Liver (tissue), 9 donors: ENCODE measurements around the gene AOAH. TPM values are rescaled to one million over a fixed set of nuclear protein-coding genes. Genes with fewer than 3 reads are reported as not detected.

Experiments used
- DNase-seq: peaks from one replicate; pipeline ENCODE4 v3.0.0-alpha.2; 2017; ENCODE audit warnings: low spot score
- H3K27ac ChIP-seq, 2 donors: one replicate each; pipeline ENCODE4 v1.7.0; 2013; ENCODE audit warnings: inconsistent platforms in 2 of 2, low read length in 2 of 2, control low read depth in 1 of 2, low read depth in 1 of 2, mild to moderate bottlenecking in 1 of 2
- H3K27me3 ChIP-seq, 4 donors: one replicate each; pipeline versions ENCODE4 v1.6.1 to v1.7.0; 2013; ENCODE audit warnings: low read length in 3 of 4, inconsistent platforms in 1 of 4, mild to moderate bottlenecking in 1 of 4, moderate library complexity in 1 of 4; ENCODE audit not compliant: control insufficient read depth in 4 of 4, insufficient read depth in 4 of 4
- H3K36me3 ChIP-seq, 4 donors: one replicate each; pipeline versions ENCODE4 v1.6.1 to v1.7.0; 2013; ENCODE audit warnings: low read length in 3 of 4, mild to moderate bottlenecking in 3 of 4, low read depth in 1 of 4, moderate library complexity in 1 of 4; ENCODE audit not compliant: control insufficient read depth in 4 of 4, insufficient read depth in 3 of 4
- H3K4me1 ChIP-seq, 4 donors: one replicate each; pipeline versions ENCODE4 v1.6.1 to v1.7.0; 2013; ENCODE audit warnings: low read length in 3 of 4, mild to moderate bottlenecking in 3 of 4, moderate library complexity in 1 of 4; ENCODE audit not compliant: control insufficient read depth in 4 of 4, insufficient read depth in 4 of 4
- H3K4me3 ChIP-seq, 3 donors: one replicate each; pipeline versions ENCODE4 v1.6.1 to v1.7.0; 2013; ENCODE audit warnings: low read length in 3 of 3, control low read depth in 1 of 3, low read depth in 1 of 3, mild to moderate bottlenecking in 1 of 3
- H3K9ac ChIP-seq, 2 donors: one replicate each; pipeline ENCODE4 v1.7.0; 2013; ENCODE audit warnings: low read length in 2 of 2, mild to moderate bottlenecking in 2 of 2, moderate library complexity in 2 of 2, control low read depth in 1 of 2, low read depth in 1 of 2
- H3K9me3 ChIP-seq, 4 donors: one replicate each; pipeline versions ENCODE4 v1.6.1 to v1.7.0; 2013; ENCODE audit warnings: low read length in 3 of 4; ENCODE audit not compliant: control insufficient read depth in 4 of 4
- EGR1 ChIP-seq, 2 donors: IDR thresholded peaks; 2 replicates each; pipeline ENCODE4 v1.6.1; 2016 to 2018; ENCODE audit warnings: antibody characterized with exemption in 2 of 2, low read depth in 2 of 2
- FOXA1 ChIP-seq: IDR thresholded peaks from 2 replicates; pipeline ENCODE4 v1.6.1; 2016; ENCODE audit warnings: antibody characterized with exemption
- FOXA2 ChIP-seq: IDR thresholded peaks from 2 replicates; pipeline ENCODE4 v1.6.1; 2016; ENCODE audit warnings: antibody characterized with exemption
- GABPA ChIP-seq, 2 donors: IDR thresholded peaks in 1 of 2; conservative IDR thresholded peaks in 1 of 2; 2 replicates each; pipeline ENCODE4 v1.6.1; 2016; ENCODE audit warnings: antibody characterized with exemption in 2 of 2, mild to moderate bottlenecking in 1 of 2, moderate library complexity in 1 of 2
- HNF4G ChIP-seq: IDR thresholded peaks from 2 replicates; pipeline ENCODE4 v1.6.1; 2016; ENCODE audit warnings: antibody characterized with exemption
- JUND ChIP-seq, 2 donors: IDR thresholded peaks; 2 replicates each; pipeline ENCODE4 v1.6.1; 2016; ENCODE audit warnings: antibody characterized with exemption in 2 of 2
- NR2F2 ChIP-seq: IDR thresholded peaks from 2 replicates; pipeline ENCODE4 v1.6.1; 2016; ENCODE audit warnings: antibody characterized with exemption
- RXRA ChIP-seq, 2 donors: IDR thresholded peaks; 2 replicates each; pipeline ENCODE4 v1.6.1; 2017 to 2018; ENCODE audit warnings: antibody characterized with exemption in 2 of 2, mild to moderate bottlenecking in 1 of 2
- SP1 ChIP-seq: IDR thresholded peaks from 2 replicates; pipeline ENCODE4 v1.6.1; 2018; ENCODE audit warnings: antibody characterized with exemption, mild to moderate bottlenecking
- TAF1 ChIP-seq: conservative IDR thresholded peaks from 2 replicates; pipeline ENCODE4 v1.6.1; 2016; ENCODE audit warnings: antibody characterized with exemption, mild to moderate bottlenecking
- YY1 ChIP-seq: IDR thresholded peaks from 2 replicates; pipeline ENCODE4 v1.6.1; 2016; ENCODE audit warnings: antibody characterized with exemption, mild to moderate bottlenecking
- WGBS: extraction: QIAGEN DNeasy Blood & Tissue Kit; methylation state at CpG from one replicate; pipeline ENCODE4 v1.1.7; 2013; 5-methylcytosine and 5-hydroxymethylcytosine counted together
- polyA plus RNA-seq, 2 donors: library from polyadenylated mRNA; stranded (reverse) in 1 of 2; unstranded in 1 of 2; fragments of 200-250 nt in 1 of 2; fragments of >200 nt in 1 of 2; fragmentation: Nextera tagmentation in 1 of 2; extraction: Ambion mirVana in 1 of 2; gene quantifications; one replicate each; pipeline versions ENCODE4 v1.2.1 to v1.2.3, GENCODE V29; 2013 to 2015
- total RNA-seq, 2 donors: library from RNA; depleted of rRNA; stranded (reverse); fragments of >200 nt; gene quantifications; one replicate each; pipeline ENCODE4 v1.2.3, GENCODE V29; 2014
- TF ChIP-seq, protein P1 (sequence below): IDR thresholded peaks from 2 replicates; pipeline ENCODE4 v1.6.1; 2016; ENCODE audit warnings: antibody characterized with exemption
- TF ChIP-seq, protein P2 (sequence below): IDR thresholded peaks from 2 replicates; pipeline ENCODE4 v1.6.1; 2016; ENCODE audit warnings: antibody characterized with exemption
- TF ChIP-seq, protein P3 (sequence below): fragments of 150-350 bp; IDR thresholded peaks from 2 replicates; pipeline ENCODE4 v1.5.1; 2017; ENCODE audit warnings: improper control_type of control experiment, low read depth, low read length; ENCODE audit not compliant: missing input control
- TF ChIP-seq, protein P4 (sequence below): IDR thresholded peaks from 2 replicates; pipeline ENCODE4 v1.6.1; 2016; ENCODE audit warnings: antibody characterized with exemption
- donor health status: healthy.
- donor health status: healthy.
- donor health status: healthy.
- donor health status: healthy.
- donor health status: healthy.

AOAH gene
- total and polyA plus RNA-seq, 4 donors, result 2.4 to 26.7 (median 5.8) TPM

DNA sequence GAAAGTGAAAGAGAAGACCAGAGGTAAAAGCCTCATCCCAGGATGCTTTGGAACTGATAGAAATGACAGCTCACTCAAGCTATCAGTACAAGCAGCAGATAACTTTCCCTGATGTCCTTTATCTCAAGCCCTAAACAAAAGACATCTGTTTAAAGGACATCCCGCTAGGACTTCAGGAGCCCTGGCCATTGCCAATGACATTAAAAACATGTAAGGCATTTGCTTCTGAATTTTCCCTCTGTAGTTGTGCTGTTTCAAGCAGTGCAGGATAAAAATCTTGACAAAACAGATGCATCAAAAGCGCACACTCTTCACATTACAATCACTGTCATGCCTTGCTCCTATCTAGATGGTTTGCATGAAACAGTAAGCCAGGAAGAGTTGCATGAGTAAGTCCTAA is 159.8 kb downstream of the AOAH start:
- no peaks in the 10 kb centered on the region for H3K9me3 ChIP-seq
- TF ChIP-seq, protein P1, sequence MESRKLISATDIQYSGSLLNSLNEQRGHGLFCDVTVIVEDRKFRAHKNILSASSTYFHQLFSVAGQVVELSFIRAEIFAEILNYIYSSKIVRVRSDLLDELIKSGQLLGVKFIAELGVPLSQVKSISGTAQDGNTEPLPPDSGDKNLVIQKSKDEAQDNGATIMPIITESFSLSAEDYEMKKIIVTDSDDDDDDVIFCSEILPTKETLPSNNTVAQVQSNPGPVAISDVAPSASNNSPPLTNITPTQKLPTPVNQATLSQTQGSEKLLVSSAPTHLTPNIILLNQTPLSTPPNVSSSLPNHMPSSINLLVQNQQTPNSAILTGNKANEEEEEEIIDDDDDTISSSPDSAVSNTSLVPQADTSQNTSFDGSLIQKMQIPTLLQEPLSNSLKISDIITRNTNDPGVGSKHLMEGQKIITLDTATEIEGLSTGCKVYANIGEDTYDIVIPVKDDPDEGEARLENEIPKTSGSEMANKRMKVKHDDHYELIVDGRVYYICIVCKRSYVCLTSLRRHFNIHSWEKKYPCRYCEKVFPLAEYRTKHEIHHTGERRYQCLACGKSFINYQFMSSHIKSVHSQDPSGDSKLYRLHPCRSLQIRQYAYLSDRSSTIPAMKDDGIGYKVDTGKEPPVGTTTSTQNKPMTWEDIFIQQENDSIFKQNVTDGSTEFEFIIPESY, result no peak
- no peak for TF ChIP-seq HNF4G
- TF ChIP-seq YY1, result no peak
- no peak for TF ChIP-seq JUND (IDR thresholded peaks at IDR 0.05)
- TF ChIP-seq FOXA2, result no peak
- no peak overlapping the region for H3K4me3 ChIP-seq
- no peak overlapping the region for H3K27ac ChIP-seq
- H3K36me3 ChIP-seq, result no peaks in the 10 kb centered on the region
- H3K9ac ChIP-seq, result no peak overlapping the region
- peaks cover 0 to 13% (median 10%) of the 10 kb centered on the region in 4 donors for H3K4me1 ChIP-seq
- DNase-seq, result no peak
- WGBS, result 89% methylated on average over 2 of the region's 2 CpGs
- no peaks in the 10 kb centered on the region for H3K27me3 ChIP-seq

DNA sequence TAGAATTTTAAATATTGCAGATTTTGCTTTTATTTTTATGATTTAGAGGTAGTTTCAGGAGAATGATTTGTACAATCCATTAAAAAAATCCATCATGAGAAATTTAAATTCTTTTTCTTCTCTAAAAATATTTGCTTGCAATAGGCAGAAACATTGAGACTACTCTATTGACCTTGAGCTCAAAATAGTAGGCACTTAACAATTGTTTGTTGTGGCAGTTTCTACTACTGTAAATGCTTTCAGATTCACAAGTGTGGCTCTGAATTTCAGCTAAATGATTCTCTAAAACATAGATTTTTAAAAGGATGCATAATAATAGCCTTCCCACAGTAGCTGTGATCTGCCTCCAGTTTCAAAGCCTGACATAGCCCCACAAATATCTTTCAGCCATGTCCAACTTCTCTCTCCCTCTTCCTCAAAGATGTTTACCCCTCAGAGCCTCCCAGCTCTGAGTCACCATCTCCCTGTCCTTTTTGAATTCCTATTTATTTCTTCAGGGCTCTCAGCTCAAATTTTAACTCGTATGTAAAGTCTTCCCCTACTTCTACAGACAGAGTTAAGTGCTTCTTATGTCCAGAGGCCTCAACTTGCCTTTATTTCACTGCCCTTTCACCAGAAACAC is 160.5 kb downstream of the AOAH start:
- TF ChIP-seq, protein P2, sequence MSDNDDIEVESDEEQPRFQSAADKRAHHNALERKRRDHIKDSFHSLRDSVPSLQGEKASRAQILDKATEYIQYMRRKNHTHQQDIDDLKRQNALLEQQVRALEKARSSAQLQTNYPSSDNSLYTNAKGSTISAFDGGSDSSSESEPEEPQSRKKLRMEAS, result no peak
- TF ChIP-seq SP1, result no peak
- Histone ChIP-seq H3K9me3 (no peaks in the 10 kb centered on the region), H3K36me3 (no peaks in the 10 kb centered on the region), H3K27me3 (no peaks in the 10 kb centered on the region), H3K4me1 (peaks cover 0 to 13% (median 10%) of the 10 kb centered on the region in 4 donors), H3K4me3 (no peak overlapping the region), H3K27ac (no peak overlapping the region), H3K9ac (no peak overlapping the region)
- DNase-seq, result no peak
- 74% methylated on average over 1 of the region's 1 CpG for WGBS

DNA sequence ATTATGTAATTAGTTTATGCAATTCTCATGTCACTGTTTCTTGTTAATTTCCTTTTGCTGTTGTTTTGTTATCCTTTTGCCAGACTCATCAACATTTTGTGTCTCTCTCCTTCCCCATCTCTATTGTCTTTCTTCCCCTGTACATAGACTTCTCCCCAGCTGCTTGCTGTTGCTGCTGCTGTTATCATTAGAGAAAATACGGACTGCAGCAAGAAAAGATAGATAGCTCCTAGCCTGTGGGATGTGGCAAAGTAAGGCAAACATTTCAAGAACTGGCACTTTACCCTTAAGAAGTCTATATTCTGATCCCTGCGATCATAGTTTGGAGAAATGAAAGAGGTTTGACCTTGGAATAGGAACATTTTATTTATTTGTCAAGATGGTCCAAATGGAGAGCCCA is 162.2 kb downstream of the AOAH start:
- peaks cover 0 to 13% (median 10%) of the 10 kb centered on the region in 4 donors for H3K4me1 ChIP-seq
- DNase-seq, result no peak
- no peak overlapping the region for H3K9ac ChIP-seq
- no peak overlapping the region for H3K4me3 ChIP-seq
- no peaks in the 10 kb centered on the region for H3K9me3 ChIP-seq
- no peak overlapping the region for H3K27ac ChIP-seq
- TF ChIP-seq, protein P2, result no peak
- TF ChIP-seq, protein P3, sequence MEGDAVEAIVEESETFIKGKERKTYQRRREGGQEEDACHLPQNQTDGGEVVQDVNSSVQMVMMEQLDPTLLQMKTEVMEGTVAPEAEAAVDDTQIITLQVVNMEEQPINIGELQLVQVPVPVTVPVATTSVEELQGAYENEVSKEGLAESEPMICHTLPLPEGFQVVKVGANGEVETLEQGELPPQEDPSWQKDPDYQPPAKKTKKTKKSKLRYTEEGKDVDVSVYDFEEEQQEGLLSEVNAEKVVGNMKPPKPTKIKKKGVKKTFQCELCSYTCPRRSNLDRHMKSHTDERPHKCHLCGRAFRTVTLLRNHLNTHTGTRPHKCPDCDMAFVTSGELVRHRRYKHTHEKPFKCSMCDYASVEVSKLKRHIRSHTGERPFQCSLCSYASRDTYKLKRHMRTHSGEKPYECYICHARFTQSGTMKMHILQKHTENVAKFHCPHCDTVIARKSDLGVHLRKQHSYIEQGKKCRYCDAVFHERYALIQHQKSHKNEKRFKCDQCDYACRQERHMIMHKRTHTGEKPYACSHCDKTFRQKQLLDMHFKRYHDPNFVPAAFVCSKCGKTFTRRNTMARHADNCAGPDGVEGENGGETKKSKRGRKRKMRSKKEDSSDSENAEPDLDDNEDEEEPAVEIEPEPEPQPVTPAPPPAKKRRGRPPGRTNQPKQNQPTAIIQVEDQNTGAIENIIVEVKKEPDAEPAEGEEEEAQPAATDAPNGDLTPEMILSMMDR, result no peak
- H3K36me3 ChIP-seq, result no peaks in the 10 kb centered on the region
- WGBS, result 82% methylated on average over 2 of the region's 2 CpGs
- H3K27me3 ChIP-seq, result no peaks in the 10 kb centered on the region

DNA sequence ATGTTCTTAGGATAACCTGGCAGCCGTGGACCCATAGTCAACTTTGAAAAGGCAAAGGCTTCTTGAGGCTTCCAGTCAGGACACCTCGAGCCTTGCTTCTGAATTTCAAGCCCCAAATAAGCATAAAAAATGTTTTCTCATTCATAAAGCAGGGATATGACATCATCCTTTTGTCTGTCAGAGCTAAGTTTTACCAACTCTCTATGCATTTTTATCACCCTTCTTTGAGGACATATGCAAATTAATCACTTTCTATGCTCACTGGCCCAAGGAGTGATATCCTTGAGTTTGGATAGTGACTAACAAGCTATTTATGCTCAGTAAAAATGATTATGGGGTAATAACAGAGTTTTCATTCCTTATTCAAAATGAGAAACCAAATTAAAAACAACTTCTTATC is 175.3 kb downstream of the AOAH start:
- peaks cover 0 to 4% (median 0%) of the 10 kb centered on the region in 4 donors for H3K36me3 ChIP-seq
- H3K27me3 ChIP-seq, result no peaks in the 10 kb centered on the region
- H3K9me3 ChIP-seq, result no peaks in the 10 kb centered on the region
- H3K4me3 ChIP-seq, result no peak overlapping the region
- no peak overlapping the region for H3K27ac ChIP-seq
- 92% methylated on average over 2 of the region's 2 CpGs for WGBS
- H3K4me1 ChIP-seq, result no peaks in the 10 kb centered on the region
- H3K9ac ChIP-seq, result no peak overlapping the region
- DNase-seq, result no peak
- TF ChIP-seq RXRA (IDR thresholded peaks at IDR 0.05) (no peak), HNF4G (no peak), FOXA1 (no peak), GABPA (IDR thresholded peaks at IDR 0.05 in 1 of 2, conservative IDR thresholded peaks at IDR 0.05 in 1 of 2) (no peak), TAF1 (no peak), FOXA2 (no peak), JUND (IDR thresholded peaks at IDR 0.05) (no peak), EGR1 (IDR thresholded peaks at IDR 0.05; ENCODE audit: low read depth in 2 of 2) (no peak), NR2F2 (no peak)
- TF ChIP-seq, protein P2, result no peak
- TF ChIP-seq, protein P4, sequence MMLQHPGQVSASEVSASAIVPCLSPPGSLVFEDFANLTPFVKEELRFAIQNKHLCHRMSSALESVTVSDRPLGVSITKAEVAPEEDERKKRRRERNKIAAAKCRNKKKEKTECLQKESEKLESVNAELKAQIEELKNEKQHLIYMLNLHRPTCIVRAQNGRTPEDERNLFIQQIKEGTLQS, result no peak
